GM19240 (cell line): ENCODE measurements around the gene GSAP.
A peak's percentile ranks its signal among the peaks of the same experiment; 100 is the strongest.

Experiments used
- DNase-seq: peaks from one replicate; pipeline ENCODE4 v3.0.0; 2011; ENCODE audit warnings: low spot score; ENCODE audit not compliant: insufficient read length

GSAP gene

GRCh38 chr7:77409005-77409738 lies 7.0 kb downstream of the GSAP start:
- no peak for DNase-seq

GRCh38 chr7:77407906-77408305 lies 8.2 kb downstream of the GSAP start:
- no peak for DNase-seq

GRCh38 chr7:77406421-77406820 lies 9.7 kb downstream of the GSAP start:
- DNase-seq: no peak

GRCh38 chr7:77404641-77405040 lies 11.5 kb downstream of the GSAP start:
- no peak for DNase-seq

- DNase-seq: no peak
Observed at GRCh38 chr7:77403957-77404356, 12.2 kb downstream of the GSAP start.

GRCh38 chr7:77402818-77403217 lies 13.3 kb downstream of the GSAP start:
- DNase-seq: no peak

GRCh38 chr7:77401002-77401401 lies 15.1 kb downstream of the GSAP start:
- DNase-seq: no peak

- no peak for DNase-seq
Observed at GRCh38 chr7:77399816-77400215, 16.3 kb downstream of the GSAP start.

GRCh38 chr7:77396894-77397547 lies 19.1 kb downstream of the GSAP start:
- no peak for DNase-seq

GRCh38 chr7:77395626-77396025 lies 20.5 kb downstream of the GSAP start:
- DNase-seq: no peak

GRCh38 chr7:77393954-77394353 lies 22.2 kb downstream of the GSAP start:
- no peak for DNase-seq

GRCh38 chr7:77393261-77393660 lies 22.9 kb downstream of the GSAP start:
- peak; percentile 41 for DNase-seq

- no peak for DNase-seq
Observed at GRCh38 chr7:77391230-77391629, 24.9 kb downstream of the GSAP start.

GRCh38 chr7:77388055-77388641 lies 28.0 kb downstream of the GSAP start:
- DNase-seq: no peak

GRCh38 chr7:77386165-77386822 lies 29.9 kb downstream of the GSAP start:
- no peak for DNase-seq

- no peak for DNase-seq
Observed at GRCh38 chr7:77383333-77383740, 32.8 kb downstream of the GSAP start.

- no peak for DNase-seq
Observed at GRCh38 chr7:77382532-77382931, 33.6 kb downstream of the GSAP start.

- DNase-seq: no peak
Observed at GRCh38 chr7:77378584-77378983, 37.6 kb downstream of the GSAP start.

GRCh38 chr7:77370606-77371005 lies 45.5 kb downstream of the GSAP start:
- DNase-seq: no peak

GRCh38 chr7:77368974-77369373 lies 47.2 kb downstream of the GSAP start:
- DNase-seq: no peak

GRCh38 chr7:77367976-77368375 lies 48.2 kb downstream of the GSAP start:
- no peak for DNase-seq

GRCh38 chr7:77362905-77363304 lies 53.2 kb downstream of the GSAP start:
- DNase-seq: no peak
